Stomach (tissue), 4 donors: ENCODE results near the gene KCNK7.

Experiments used
- EP300 ChIP-seq: sonication (generic); formaldehyde crosslinking; IDR thresholded peaks from one replicate; pipeline ENCODE4 v1.6.1; 2017; ENCODE audit warnings: antibody characterized with exemption
- POLR2A ChIP-seq, 4 donors: fragments of 450-650 bp; IDR thresholded peaks; one replicate each; pipeline ENCODE4 v1.6.1; 2016; ENCODE audit warnings: antibody characterized with exemption in 4 of 4, control low read depth in 2 of 4, mild to moderate bottlenecking in 1 of 4, moderate library complexity in 1 of 4
- POLR2AphosphoS5 ChIP-seq, 3 donors: sonication (generic); formaldehyde crosslinking; IDR thresholded peaks; one replicate each; pipeline ENCODE4 v1.6.1; 2016; ENCODE audit warnings: antibody characterized with exemption in 3 of 3
- TF ChIP-seq, protein P1 (sequence below), 7 experiments: fragments of 450-650 bp in 4 of 7; fragments of 200-600 bp in 3 of 7; sonication (generic) in 3 of 7; IDR thresholded peaks; one replicate each; pipeline ENCODE4 v1.5.1; 2016 to 2019; ENCODE audit warnings: antibody characterized with exemption in 7 of 7, control low read depth in 2 of 7, mild to moderate bottlenecking in 1 of 7

DNA sequence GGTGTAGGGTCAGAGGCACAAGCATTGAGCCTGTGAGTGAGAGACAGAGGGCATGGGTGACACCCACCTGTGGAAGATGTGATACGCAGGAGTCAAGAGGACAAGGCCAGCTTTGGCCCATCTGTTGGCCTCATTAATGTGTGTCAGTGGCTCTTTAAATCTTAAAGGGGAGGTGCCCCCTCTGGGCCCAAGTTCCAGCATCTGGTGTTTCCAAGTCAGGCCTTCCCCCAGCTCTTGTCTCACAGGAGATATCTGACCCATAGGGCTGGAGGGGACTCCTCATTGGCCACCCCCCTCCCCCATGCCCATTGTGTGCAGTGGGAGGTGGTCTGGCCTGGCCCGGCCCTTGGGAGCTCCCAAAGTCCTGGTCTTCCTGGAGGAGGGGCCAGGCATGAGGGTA is 8.9 kb downstream of the KCNK7 start:
- TF ChIP-seq, protein P1, sequence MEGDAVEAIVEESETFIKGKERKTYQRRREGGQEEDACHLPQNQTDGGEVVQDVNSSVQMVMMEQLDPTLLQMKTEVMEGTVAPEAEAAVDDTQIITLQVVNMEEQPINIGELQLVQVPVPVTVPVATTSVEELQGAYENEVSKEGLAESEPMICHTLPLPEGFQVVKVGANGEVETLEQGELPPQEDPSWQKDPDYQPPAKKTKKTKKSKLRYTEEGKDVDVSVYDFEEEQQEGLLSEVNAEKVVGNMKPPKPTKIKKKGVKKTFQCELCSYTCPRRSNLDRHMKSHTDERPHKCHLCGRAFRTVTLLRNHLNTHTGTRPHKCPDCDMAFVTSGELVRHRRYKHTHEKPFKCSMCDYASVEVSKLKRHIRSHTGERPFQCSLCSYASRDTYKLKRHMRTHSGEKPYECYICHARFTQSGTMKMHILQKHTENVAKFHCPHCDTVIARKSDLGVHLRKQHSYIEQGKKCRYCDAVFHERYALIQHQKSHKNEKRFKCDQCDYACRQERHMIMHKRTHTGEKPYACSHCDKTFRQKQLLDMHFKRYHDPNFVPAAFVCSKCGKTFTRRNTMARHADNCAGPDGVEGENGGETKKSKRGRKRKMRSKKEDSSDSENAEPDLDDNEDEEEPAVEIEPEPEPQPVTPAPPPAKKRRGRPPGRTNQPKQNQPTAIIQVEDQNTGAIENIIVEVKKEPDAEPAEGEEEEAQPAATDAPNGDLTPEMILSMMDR (IDR thresholded peaks at IDR 0.05) = no peak
- no peak for TF ChIP-seq POLR2A (IDR thresholded peaks at IDR 0.05)
- no peak for TF ChIP-seq POLR2AphosphoS5 (IDR thresholded peaks at IDR 0.05)
- TF ChIP-seq EP300 = no peak
